OCI-LY1 (cell line): Measurements from ENCODE around the gene CPNE7.

Experiments
- H2AFZ ChIP-seq: fragments of 200-600 bp; sonication (generic), shearing (Covaris generic); 2 replicates; pipeline ENCODE4 v1.6.0; 2014; ENCODE audit warnings: antibody characterized with exemption, mild to moderate bottlenecking, low read length
- H3F3A ChIP-seq: fragments of 200-600 bp; sonication (generic), shearing (Covaris generic); 2 replicates; pipeline ENCODE4 v1.6.0; 2014; ENCODE audit warnings: mild to moderate bottlenecking, antibody characterized with exemption, low read length, moderate library complexity; ENCODE audit not compliant: insufficient read depth
- H3K27ac ChIP-seq: fragments of 200-600 bp; sonication (generic); 2 replicates; pipeline ENCODE4 v1.5.1; 2014; ENCODE audit warnings: low read length, mixed run types, mild to moderate bottlenecking, low read depth; ENCODE audit not compliant: poor library complexity, severe bottlenecking
- H3K27me3 ChIP-seq: fragments of 200-600 bp; sonication (generic); 2 replicates; pipeline ENCODE4 v1.6.0; 2014; ENCODE audit warnings: antibody characterized with exemption, mild to moderate bottlenecking, low read length, moderate library complexity; ENCODE audit not compliant: insufficient read depth
- H3K36me3 ChIP-seq: fragments of 200-600 bp; sonication (generic); 2 replicates; pipeline ENCODE4 v1.6.1; 2014; ENCODE audit warnings: mild to moderate bottlenecking, antibody characterized with exemption, low read length, moderate library complexity, mixed read lengths; ENCODE audit not compliant: insufficient read depth
- H3K4me1 ChIP-seq: fragments of 200-600 bp; sonication (generic); 2 replicates; pipeline ENCODE4 v1.5.1; 2014; ENCODE audit warnings: mild to moderate bottlenecking, low read length, moderate library complexity; ENCODE audit not compliant: insufficient read depth, severe bottlenecking
- H3K4me2 ChIP-seq: fragments of 200-600 bp; sonication (generic), shearing (Covaris generic); 2 replicates; pipeline ENCODE4 v1.6.1; 2014; ENCODE audit warnings: low read length
- H3K4me3 ChIP-seq: fragments of 200-600 bp; sonication (generic); 2 replicates; pipeline ENCODE4 v1.5.1; 2014; ENCODE audit warnings: low read length, low read depth, mild to moderate bottlenecking, mixed read lengths; ENCODE audit not compliant: poor library complexity, severe bottlenecking
- H3K79me2 ChIP-seq: fragments of 200-600 bp; shearing (Covaris generic); 2 replicates; pipeline ENCODE4 v1.6.1; 2016; ENCODE audit warnings: mixed run types, low read length, mixed read lengths; ENCODE audit not compliant: insufficient read depth
- H3K9ac ChIP-seq: fragments of 200-600 bp; sonication (generic), shearing (Covaris generic); 2 replicates; pipeline ENCODE4 v1.6.1; 2014; ENCODE audit warnings: mild to moderate bottlenecking, low read length, mixed read lengths
- H3K9me2 ChIP-seq: fragments of 200-600 bp; sonication (generic), shearing (Covaris generic); 2 replicates; pipeline ENCODE4 v1.6.1; 2014; ENCODE audit warnings: low read depth, mild to moderate bottlenecking, low read length, mixed read lengths
- H3K9me3 ChIP-seq: fragments of 200-600 bp; shearing (Covaris generic); 2 replicates; pipeline ENCODE4 v1.6.1; 2014; ENCODE audit warnings: low read length, mixed read lengths
- H4K20me1 ChIP-seq: fragments of 200-600 bp; sonication (generic), shearing (Covaris generic); 2 replicates; pipeline ENCODE4 v1.6.0; 2016; ENCODE audit warnings: mild to moderate bottlenecking, low read length; ENCODE audit not compliant: insufficient read depth
- EZH2 ChIP-seq: fragments of 200-600 bp; sonication (generic), shearing (Covaris generic); IDR thresholded peaks from 2 replicates; pipeline ENCODE4 v1.8.0; 2017; ENCODE audit warnings: borderline replicate concordance, mixed run types, mild to moderate bottlenecking, antibody characterized with exemption, low read length, moderate library complexity, mixed read lengths
- TF ChIP-seq, protein P1 (sequence below): fragments of 200-600 bp; sonication (generic), shearing (Covaris generic); IDR thresholded peaks from 2 replicates; pipeline ENCODE4 v1.5.1; 2017; ENCODE audit warnings: mild to moderate bottlenecking, antibody characterized with exemption, low read length, moderate library complexity, mixed read lengths

The CPNE7 gene

GRCh38 chr16:89581045-89581695 is 5.6 kb downstream of the CPNE7 start:
- Histone ChIP-seq H3K4me2 (no peak overlapping the region), H3K9me3 (no peaks in the 10 kb centered on the region), H3K27me3 (peaks cover 5% of the 10 kb centered on the region; the same call in 1 of the 2 replicates), H4K20me1 (no peaks in the 10 kb centered on the region), H3K36me3 (no peaks in the 10 kb centered on the region), H3K9me2 (no peaks in the 10 kb centered on the region), H3K4me3 (no peak overlapping the region), H3K27ac (no peak overlapping the region), H3K79me2 (no peaks in the 10 kb centered on the region), H2AFZ (no peak overlapping the region), H3K4me1 (no peaks in the 10 kb centered on the region), H3F3A (no peaks in the 10 kb centered on the region), H3K9ac (no peak overlapping the region)
- no peak for TF ChIP-seq EZH2

GRCh38 chr16:89581861-89582563 is 6.5 kb downstream of the CPNE7 start:
- no peak overlapping the region for H3K9ac ChIP-seq

GRCh38 chr16:89582614-89583196 is 7.1 kb downstream of the CPNE7 start:
- no peaks in the 10 kb centered on the region for H3K9me3 ChIP-seq
- no peaks in the 10 kb centered on the region for H3F3A ChIP-seq
- no peak overlapping the region for H3K4me3 ChIP-seq
- no peaks in the 10 kb centered on the region for H4K20me1 ChIP-seq
- no peak for TF ChIP-seq EZH2
- TF ChIP-seq, protein P1, sequence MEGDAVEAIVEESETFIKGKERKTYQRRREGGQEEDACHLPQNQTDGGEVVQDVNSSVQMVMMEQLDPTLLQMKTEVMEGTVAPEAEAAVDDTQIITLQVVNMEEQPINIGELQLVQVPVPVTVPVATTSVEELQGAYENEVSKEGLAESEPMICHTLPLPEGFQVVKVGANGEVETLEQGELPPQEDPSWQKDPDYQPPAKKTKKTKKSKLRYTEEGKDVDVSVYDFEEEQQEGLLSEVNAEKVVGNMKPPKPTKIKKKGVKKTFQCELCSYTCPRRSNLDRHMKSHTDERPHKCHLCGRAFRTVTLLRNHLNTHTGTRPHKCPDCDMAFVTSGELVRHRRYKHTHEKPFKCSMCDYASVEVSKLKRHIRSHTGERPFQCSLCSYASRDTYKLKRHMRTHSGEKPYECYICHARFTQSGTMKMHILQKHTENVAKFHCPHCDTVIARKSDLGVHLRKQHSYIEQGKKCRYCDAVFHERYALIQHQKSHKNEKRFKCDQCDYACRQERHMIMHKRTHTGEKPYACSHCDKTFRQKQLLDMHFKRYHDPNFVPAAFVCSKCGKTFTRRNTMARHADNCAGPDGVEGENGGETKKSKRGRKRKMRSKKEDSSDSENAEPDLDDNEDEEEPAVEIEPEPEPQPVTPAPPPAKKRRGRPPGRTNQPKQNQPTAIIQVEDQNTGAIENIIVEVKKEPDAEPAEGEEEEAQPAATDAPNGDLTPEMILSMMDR: no peak
- no peak overlapping the region for H3K27ac ChIP-seq
- H3K9ac ChIP-seq: no peak overlapping the region
- no peak overlapping the region for H3K4me2 ChIP-seq
- H3K4me1 ChIP-seq: no peaks in the 10 kb centered on the region
- H3K36me3 ChIP-seq: no peaks in the 10 kb centered on the region
- H3K27me3 ChIP-seq: no peaks in the 10 kb centered on the region
- no peaks in the 10 kb centered on the region for H3K9me2 ChIP-seq
- H3K79me2 ChIP-seq: no peaks in the 10 kb centered on the region
- no peak overlapping the region for H2AFZ ChIP-seq

More at GRCh38 chr16:89581861-89582563, 6.5 kb downstream of the CPNE7 start:
- no peak overlapping the region for H3K4me2 ChIP-seq
- H3F3A ChIP-seq: no peaks in the 10 kb centered on the region
- no peaks in the 10 kb centered on the region for H3K36me3 ChIP-seq
- no peak for TF ChIP-seq EZH2
- TF ChIP-seq, protein P1: no peak
- H3K27ac ChIP-seq: no peak overlapping the region
- no peaks in the 10 kb centered on the region for H4K20me1 ChIP-seq
- no peaks in the 10 kb centered on the region for H3K9me3 ChIP-seq
- H3K4me3 ChIP-seq: no peak overlapping the region
- H3K79me2 ChIP-seq: no peaks in the 10 kb centered on the region
- H3K9me2 ChIP-seq: no peaks in the 10 kb centered on the region
- 0 out of 2 replicates have a peak, but pooled peaks cover 3% of the 10 kb centered on the region for H3K27me3 ChIP-seq
- no peak overlapping the region for H2AFZ ChIP-seq
- no peaks in the 10 kb centered on the region for H3K4me1 ChIP-seq
